IPS-11a (cell line): ENCODE measurements around the gene APMAP.

Experiments
- H3K4me3 ChIP-seq: one replicate; pipeline ENCODE4 v1.5.1; 2013; ENCODE audit warnings: low read depth, low read length, control low read depth

The APMAP gene

GRCh38 chr20:24990810-24991252 lies 1.7 kb downstream of the APMAP start:
- H3K4me3 ChIP-seq, result no peak overlapping the region

DNA sequence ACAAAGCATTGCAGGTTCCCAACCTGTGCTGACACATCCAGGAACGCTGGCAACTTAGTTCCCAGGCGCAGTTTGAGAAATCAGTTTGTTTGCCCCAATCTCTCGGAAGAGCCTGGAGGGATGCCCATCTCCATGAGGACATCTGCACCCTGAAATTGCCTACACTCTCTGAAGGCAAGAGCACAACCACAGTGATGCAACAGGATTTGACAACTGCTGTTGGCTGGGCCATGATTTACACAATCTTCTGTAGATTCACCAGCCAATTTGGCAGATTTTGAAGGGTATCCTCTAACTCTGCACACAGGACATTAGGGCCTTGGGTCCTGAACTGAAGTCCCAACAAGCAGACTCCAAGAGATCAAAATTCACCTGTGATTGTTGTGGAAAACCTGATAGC lies 3.4 kb downstream of the APMAP start:
- no peak overlapping the region for H3K4me3 ChIP-seq

DNA sequence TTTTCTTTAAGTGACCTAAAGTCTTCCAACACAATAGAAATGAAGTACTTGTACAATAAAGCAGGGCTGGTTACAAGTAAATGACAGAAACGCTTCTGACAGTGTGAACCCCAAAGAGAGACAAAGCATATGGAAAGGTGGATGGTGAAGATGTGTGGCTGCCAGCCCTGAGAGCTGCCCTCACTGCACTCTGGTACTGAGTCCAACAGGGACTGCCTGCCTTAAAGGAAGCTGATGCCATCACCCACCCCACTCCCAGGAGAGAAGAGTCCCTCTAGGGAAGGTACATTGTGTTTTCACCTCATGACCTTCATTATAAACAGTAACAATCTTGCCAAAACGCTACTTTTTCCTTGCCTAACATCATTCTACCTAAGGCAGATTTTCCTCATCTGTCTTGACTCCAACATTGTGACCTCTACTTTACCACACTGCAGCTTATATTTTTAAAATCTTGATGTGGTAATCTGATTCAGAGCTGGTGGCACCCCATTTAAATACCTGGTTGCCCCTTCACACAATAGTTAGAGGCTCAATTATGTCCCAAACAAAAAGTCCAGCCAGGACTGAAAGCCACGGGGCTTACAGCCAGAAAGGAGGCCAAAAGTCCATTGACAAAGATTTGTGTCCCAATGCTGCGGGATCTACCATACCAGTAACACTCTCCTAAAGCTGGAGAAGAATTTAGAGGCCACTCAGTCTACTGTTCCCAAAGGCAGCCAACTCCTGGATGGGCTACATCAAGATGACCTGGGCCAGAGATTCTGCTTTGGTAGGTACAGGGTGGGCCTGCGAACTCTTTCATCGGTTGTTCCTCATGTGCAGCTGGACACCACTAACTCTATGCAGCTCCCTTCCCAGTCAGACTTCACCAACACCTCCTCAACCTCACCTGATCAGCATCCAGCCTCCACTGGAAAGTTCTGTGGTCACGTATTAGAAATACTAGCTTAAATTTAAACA lies 4.4 kb downstream of the APMAP start:
- H3K4me3 ChIP-seq, result no peak overlapping the region

- H3K4me3 ChIP-seq, result no peak overlapping the region
These were observed 5.3 kb downstream of the APMAP start for GRCh38 chr20:24987244-24987643.

- no peak overlapping the region for H3K4me3 ChIP-seq
These were observed 6.0 kb downstream of the APMAP start for GRCh38 chr20:24986436-24987015.

- H3K4me3 ChIP-seq, result no peak overlapping the region
These were observed 6.7 kb downstream of the APMAP start for GRCh38 chr20:24985802-24986201.

DNA sequence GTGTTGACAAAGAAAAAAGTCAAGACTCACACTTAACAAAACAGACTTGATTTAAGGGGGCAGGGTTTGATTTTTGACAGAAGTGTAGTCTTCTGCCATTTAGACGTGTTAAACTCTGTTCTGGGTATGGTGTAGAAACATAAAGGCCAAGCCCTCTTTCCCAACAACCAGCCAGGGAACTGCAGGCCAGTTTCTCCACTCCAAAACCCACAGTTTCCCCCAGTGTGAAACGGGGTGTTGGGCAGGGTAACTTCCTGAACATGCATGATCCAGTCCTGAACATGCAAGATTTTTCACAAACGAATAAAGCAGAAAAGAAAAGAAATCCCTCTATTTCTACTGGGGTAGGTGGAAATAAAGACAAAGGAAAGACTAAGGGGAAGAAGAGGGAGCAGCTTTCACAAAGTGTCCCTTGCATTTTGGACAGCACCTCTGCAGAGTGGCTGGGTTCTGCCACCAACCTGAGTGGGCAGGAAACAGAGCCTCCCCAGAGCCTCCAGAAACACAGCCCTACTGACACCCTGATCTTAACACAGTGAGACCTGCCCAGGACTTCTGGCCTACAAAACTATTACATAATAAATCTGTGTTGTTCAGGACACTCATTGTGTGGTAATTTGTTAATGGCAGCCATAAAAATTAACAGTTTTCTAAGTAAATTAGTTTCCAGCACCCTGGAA lies 7.5 kb downstream of the APMAP start:
- no peak overlapping the region for H3K4me3 ChIP-seq

DNA sequence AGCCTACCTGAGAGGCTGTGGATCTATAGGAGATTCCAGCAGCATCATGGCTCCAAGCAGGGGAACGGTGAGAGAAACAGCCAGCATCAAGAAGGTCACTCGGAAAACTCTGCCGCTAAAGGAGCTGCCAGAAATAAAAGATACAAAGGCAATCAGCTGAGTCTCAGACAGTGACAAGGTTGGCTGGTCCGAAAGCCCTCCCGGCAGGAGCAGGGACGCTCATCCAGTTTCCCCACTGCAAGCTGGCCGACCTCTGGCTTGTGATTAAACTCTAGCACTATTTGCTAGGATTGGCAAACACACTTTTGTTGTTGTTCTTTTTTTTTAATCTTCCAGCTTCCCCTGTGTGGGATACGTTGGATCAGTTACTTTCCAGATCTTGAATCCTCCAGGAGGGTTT lies 8.7 kb downstream of the APMAP start:
- H3K4me3 ChIP-seq, result no peak overlapping the region

DNA sequence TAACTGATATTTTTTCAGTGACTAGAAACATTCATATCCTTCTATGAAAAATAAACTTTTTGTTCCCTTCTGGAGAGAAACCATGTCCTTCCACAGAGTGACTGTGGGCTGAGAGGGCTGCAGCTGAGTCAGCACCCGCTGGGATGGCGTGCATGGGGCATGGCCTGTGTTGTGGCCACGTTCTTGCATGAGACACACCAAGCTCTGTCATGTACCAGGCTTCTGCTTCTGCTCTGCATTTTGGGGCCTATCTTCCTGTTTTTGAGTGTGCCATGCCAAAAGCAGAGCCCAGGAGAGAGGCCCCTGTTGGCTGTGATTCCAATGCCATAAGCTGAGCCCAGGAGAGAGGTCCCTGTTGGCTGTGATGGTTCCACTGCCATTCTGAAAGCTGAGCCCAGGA lies 10.8 kb downstream of the APMAP start:
- no peak overlapping the region for H3K4me3 ChIP-seq

DNA sequence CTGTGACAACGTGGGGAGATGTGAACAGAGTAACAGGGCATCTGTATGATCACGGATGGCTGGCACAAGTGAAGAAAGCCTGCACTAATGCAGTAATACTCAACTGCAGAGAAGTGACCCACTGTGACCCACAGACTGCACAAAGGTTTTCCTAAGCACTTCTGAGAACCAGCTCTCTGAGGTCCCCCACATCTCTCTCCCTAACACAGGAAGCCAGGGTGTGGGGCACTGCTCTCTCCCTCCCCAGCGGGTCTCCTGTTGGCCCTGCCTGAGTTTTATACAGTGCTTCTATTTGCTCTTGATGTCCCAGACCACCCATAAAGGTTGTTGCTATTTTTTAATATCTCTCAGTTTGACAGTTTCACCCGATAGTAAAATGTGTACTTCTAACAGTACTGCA lies 11.3 kb downstream of the APMAP start:
- no peak overlapping the region for H3K4me3 ChIP-seq

DNA sequence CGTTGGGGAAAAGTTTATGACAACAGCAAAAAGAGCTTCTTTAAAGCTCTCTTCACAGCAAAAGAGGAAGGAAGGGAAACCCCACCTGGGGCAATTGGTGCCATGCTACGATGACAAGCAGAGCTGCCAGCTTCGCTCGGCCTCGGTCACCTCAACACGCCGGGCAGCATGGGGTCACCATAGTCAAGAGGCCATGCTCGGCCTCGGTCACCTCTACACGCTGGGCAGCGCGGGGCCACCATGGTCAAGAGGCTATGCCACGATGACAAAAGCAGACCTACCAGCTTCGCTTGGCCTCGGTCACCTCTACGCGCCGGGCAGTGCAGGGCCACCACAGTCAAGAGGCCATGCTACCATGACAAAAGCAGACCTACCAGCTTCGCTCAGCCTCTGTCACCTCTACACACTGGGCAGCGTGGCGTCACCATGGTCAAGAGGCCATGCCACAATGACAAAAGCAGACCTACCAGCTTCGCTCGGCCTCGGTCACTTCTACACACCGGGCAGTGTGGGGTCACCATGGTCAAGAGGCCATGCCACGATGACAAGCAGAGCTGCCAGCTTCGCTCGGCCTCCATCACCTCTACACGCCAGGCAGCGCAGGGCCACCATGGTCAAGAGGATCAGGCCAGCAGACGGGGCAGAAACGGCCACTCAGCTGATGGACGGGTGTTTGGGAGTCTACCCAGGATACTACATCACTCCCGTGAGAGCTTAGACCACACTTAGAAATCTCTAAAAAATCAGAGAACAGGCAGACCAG lies 12.1 kb downstream of the APMAP start:
- H3K4me3 ChIP-seq, result no peak overlapping the region

- no peak overlapping the region for H3K4me3 ChIP-seq
These were observed 13.3 kb downstream of the APMAP start for GRCh38 chr20:24979036-24979960.

- H3K4me3 ChIP-seq, result no peak overlapping the region
These were observed 14.0 kb downstream of the APMAP start for GRCh38 chr20:24978513-24978912.

- H3K4me3 ChIP-seq, result no peak overlapping the region
These were observed 14.8 kb downstream of the APMAP start for GRCh38 chr20:24977797-24978196.

DNA sequence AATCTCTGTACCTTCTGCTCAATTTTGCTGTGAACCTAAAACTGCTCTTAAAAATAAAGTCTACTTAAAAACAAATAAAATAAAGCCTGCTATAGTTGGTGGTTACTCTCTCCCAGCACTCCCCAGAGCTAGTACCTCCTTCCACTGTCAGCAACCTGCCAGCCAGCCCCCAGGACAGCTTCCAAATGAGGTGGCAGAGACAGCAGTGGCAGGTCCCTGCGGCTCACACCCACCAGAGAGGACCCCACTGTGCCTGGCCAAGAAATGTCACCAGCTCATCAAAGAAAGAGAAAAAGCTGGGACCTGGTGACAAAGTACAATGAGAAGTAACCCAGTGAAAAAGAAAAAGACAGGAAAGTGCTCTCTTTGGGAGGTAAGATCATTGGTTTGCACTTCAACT lies 15.2 kb downstream of the APMAP start:
- no peak overlapping the region for H3K4me3 ChIP-seq

GRCh38 chr20:24972341-24972740 lies 20.2 kb downstream of the APMAP start:
- H3K4me3 ChIP-seq, result no peak overlapping the region

- H3K4me3 ChIP-seq, result no peak overlapping the region
These were observed 21.0 kb downstream of the APMAP start for GRCh38 chr20:24971376-24972101.

DNA sequence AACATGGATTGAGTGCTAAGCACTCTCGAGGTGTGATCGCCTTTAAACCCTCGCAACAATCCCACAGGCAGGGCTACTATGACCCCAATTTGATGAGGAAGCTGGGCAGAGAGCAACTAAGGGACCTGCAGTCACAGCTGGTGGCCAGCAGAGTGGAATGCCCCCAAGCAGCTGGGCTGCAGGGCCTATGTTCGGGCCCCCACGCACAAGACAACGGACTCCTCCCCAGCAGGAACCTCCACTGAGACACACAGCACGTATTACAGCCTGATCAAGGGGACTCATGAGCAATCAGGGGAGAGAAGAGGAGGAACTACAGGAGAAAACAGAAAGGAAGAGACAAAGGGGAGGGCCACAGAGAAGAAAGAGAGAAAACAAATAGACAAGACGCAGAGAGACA lies 21.8 kb downstream of the APMAP start:
- H3K4me3 ChIP-seq, result no peak overlapping the region

GRCh38 chr20:24970030-24970553 lies 22.5 kb downstream of the APMAP start:
- H3K4me3 ChIP-seq, result no peak overlapping the region
